HepG2 (cell line): Measurements from ENCODE around the gene MN1.

Experiments used
- CBX5 ChIP-seq: sonication (generic); formaldehyde crosslinking; IDR thresholded peaks from 2 replicates; pipeline ENCODE4 v1.4.0; 2020; ENCODE audit warnings: missing genetic modification reagents, borderline replicate concordance
- NFE2 ChIP-seq: sonication (generic); formaldehyde crosslinking; IDR thresholded peaks from 2 replicates; pipeline ENCODE4 v1.4.0; 2020; ENCODE audit warnings: missing genetic modification reagents
- SMC3 ChIP-seq: IDR thresholded peaks from 2 replicates; pipeline ENCODE4 v1.6.1; 2011; ENCODE audit warnings: low read length, improper control_type of control experiment
- SUZ12 ChIP-seq: fragments of 150-350 bp; IDR thresholded peaks from 2 replicates; pipeline ENCODE4 v1.6.1; 2014; ENCODE audit warnings: low read depth, low read length
- TAF15 ChIP-seq: fragments of 200-400 bp; formaldehyde crosslinking; IDR thresholded peaks from one replicate; pipeline ENCODE4 v1.6.1; 2018; ENCODE audit warnings: mild to moderate bottlenecking, low read depth, low read length; ENCODE audit not compliant: poor library complexity, severe bottlenecking
- TBL1XR1 ChIP-seq: fragments of 150-350 bp; IDR thresholded peaks from 2 replicates; pipeline ENCODE4 v1.6.1; 2014; ENCODE audit warnings: borderline replicate concordance, low read length; ENCODE audit not compliant: partially characterized antibody
- TBP ChIP-seq: sonication (generic); formaldehyde crosslinking; IDR thresholded peaks from 2 replicates; pipeline ENCODE4 v1.5.0; 2020; ENCODE audit warnings: missing genetic modification reagents
- ZNF253 ChIP-seq: sonication (generic); formaldehyde crosslinking; IDR thresholded peaks from 2 replicates; pipeline ENCODE4 v1.8.0; 2022; ENCODE audit warnings: mild to moderate bottlenecking, missing genetic modification reagents, borderline replicate concordance

- no peak for TF ChIP-seq NFE2
- TF ChIP-seq SUZ12, result no peak
- no peak for TF ChIP-seq SMC3
- TF ChIP-seq TAF15, result no peak
- TF ChIP-seq TBL1XR1, result no peak
- TF ChIP-seq CBX5 (CRISPR knock-in tag), result no peak
- TF ChIP-seq ZNF253 (CRISPR knock-in tag), result no peak
- no peak for TF ChIP-seq TBP (CRISPR knock-in tag)
These were observed 53.9 kb downstream of the MN1 start for GRCh38 chr22:27747396-27748221.
